K562 (cell line): ENCODE data around the gene MID2. TPM values are rescaled to one million over a fixed set of nuclear protein-coding genes. Genes with fewer than 3 reads are reported as not detected.

ENCODE experiments used
- CHCHD3 ChIP-seq: fragments of 250-450 bp; sonication (Bioruptor Pico); IDR thresholded peaks from 2 replicates; pipeline ENCODE4 v2.1.2; 2022; ENCODE audit warnings: mild to moderate bottlenecking
- FOXP4 ChIP-seq: sonication (generic); formaldehyde crosslinking; IDR thresholded peaks from 2 replicates; pipeline ENCODE4 v1.8.0; 2022; ENCODE audit warnings: mild to moderate bottlenecking, missing genetic modification reagents, borderline replicate concordance
- NFIX ChIP-seq: fragments of 250-450 bp; sonication (Bioruptor Pico); IDR thresholded peaks from 2 replicates; pipeline ENCODE4 v1.4.0; 2020; ENCODE audit warnings: low read depth, mild to moderate bottlenecking, moderate library complexity
- PML ChIP-seq: IDR thresholded peaks from 2 replicates; pipeline ENCODE4 v1.6.1; 2012; ENCODE audit warnings: low read length, inconsistent platforms
- POLR3G ChIP-seq: IDR thresholded peaks from 2 replicates; pipeline ENCODE4 v1.6.1; 2011; ENCODE audit not compliant: insufficient read length, insufficient replicate concordance; ENCODE audit errors: extremely low read depth
- RERE ChIP-seq: sonication (generic); formaldehyde crosslinking; IDR thresholded peaks from 2 replicates; pipeline ENCODE4 v1.8.0; 2023; ENCODE audit warnings: missing genetic modification reagents, mild to moderate bottlenecking, borderline replicate concordance
- ZFP36 ChIP-seq: fragments of 150-350 bp; IDR thresholded peaks from 2 replicates; pipeline ENCODE4 v1.6.1; 2018; ENCODE audit warnings: low read length, low read depth; ENCODE audit not compliant: partially characterized antibody
- ZNF224 ChIP-seq: sonication (generic); formaldehyde crosslinking; IDR thresholded peaks from 2 replicates; pipeline ENCODE4 v1.8.0; 2022; ENCODE audit warnings: mild to moderate bottlenecking, missing genetic modification reagents
- ZNF57 ChIP-seq: fragments of 450-650 bp; formaldehyde crosslinking; IDR thresholded peaks from 2 replicates; pipeline ENCODE4 v1.4.0; 2020; ENCODE audit warnings: mild to moderate bottlenecking, moderate library complexity
- polyA plus RNA-seq, 8 experiments: library from polyadenylated mRNA; depleted of rRNA in 4 of 8; stranded (reverse) in 5 of 8; unstranded in 3 of 8; fragments of >200 nt; fragmentation: Nextera tagmentation in 2 of 8; fragmentation: Illumina TruSeq in 1 of 8; extraction: Ambion mirVana in 2 of 8; extraction: Trizol in 1 of 8; gene quantifications; 2 replicates each; pipeline versions ENCODE4 v1.2.1 to v1.2.3, GENCODE V29; 2011 to 2014; ENCODE audit warnings: inconsistent platforms in 1 of 8, missing spikeins in 1 of 8
- total RNA-seq, 7 experiments: library from RNA; depleted of rRNA in 6 of 7; stranded (reverse); fragments of >200 nt in 6 of 7; fragmentation: Illumina TruSeq in 2 of 7; extraction: Trizol in 2 of 7; gene quantifications; 2 replicates each; pipeline versions ENCODE4 v1.2.1 to v1.2.3, GENCODE V29; 2011 to 2021; ENCODE audit warnings: low replicate concordance in 1 of 7
- TF ChIP-seq, protein P1 (sequence below): fragments of 250-450 bp; sonication (Bioruptor Pico); IDR thresholded peaks from 2 replicates; pipeline ENCODE4 v1.8.0; 2021; ENCODE audit warnings: borderline replicate concordance, mild to moderate bottlenecking, moderate library complexity; ENCODE audit not compliant: poor library complexity, severe bottlenecking

Gene MID2
- total and polyA plus RNA-seq, 9 of the 15 experiments (the other 6 are each of a cell fraction or from before 2014, with no cell fraction given): 0.07 TPM; not detected in 8

DNA sequence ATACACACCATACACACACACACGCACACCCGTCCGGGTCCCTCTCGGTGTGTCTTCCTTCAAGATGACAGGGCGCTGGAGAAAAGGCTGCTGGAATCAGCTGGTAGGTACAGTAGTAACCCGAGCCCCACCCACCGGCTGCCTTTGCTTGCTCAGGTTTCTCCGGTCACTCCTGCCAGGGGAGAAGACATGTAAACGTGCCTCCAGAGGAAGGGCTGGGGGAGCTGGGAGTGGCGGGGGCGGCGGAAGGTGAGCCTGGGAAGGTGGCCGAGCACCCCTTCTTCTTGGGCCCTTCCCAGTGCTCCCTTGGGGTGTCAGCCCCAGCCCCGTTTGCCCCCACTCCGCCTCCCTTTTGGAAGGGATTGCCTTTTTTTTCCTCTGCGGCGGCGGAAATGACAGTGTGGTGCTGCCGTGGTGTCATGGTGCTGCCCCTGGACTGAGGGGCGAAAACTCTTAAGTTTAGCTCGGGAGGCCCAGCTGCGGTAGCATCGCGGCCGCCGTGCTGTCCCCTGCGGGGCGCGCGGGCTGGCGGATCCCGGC lies at the start of gene MID2 (continued):
- TF ChIP-seq RERE (no peak), NFIX (CRISPR knock-in tag) (no peak), ZNF224 (CRISPR knock-in tag) (no peak), CHCHD3 (CRISPR knock-in tag) (no peak), ZFP36 (no peak), POLR3G (no peak), PML (no peak), ZNF57 (CRISPR knock-in tag) (no peak), FOXP4 (CRISPR knock-in tag) (no peak)
- TF ChIP-seq, protein P1, sequence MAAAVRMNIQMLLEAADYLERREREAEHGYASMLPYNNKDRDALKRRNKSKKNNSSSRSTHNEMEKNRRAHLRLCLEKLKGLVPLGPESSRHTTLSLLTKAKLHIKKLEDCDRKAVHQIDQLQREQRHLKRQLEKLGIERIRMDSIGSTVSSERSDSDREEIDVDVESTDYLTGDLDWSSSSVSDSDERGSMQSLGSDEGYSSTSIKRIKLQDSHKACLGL (CRISPR knock-in tag): no peak
